HCT116 (cell line): ENCODE measurements around the gene FBXO11. TPM values are rescaled to one million over a fixed set of nuclear protein-coding genes. Genes with fewer than 3 reads are reported as not detected.

Source experiments
- ATAC-seq: fragments of 200-7000 bp; cut with Tn5 transposase; 2 replicates; pipeline ENCODE4 v1.9.1; 2020; ENCODE audit warnings: mild to moderate bottlenecking, moderate library complexity
- BruUV-seq: library from RNA; stranded (reverse); fragments of 400-500 nt; replicated peaks from 2 replicates; lab custom pipeline; 2021; lab: Mats Ljungman, UMichigan
- CTCF ChIA-PET: fragments of 300-600 bp; sonication (Branson Sonifier 250); formaldehyde crosslinking; loops from one replicate; lab custom pipeline; 2021; ENCODE audit warnings: antibody characterized with exemption; lab: Charles Lee
- POLR2A ChIA-PET: fragments of 300-600, 350-600 bp; sonication (Branson Sonifier 250); formaldehyde crosslinking; loops from one replicate; lab custom pipeline; 2021; ENCODE audit warnings: antibody characterized with exemption; lab: Charles Lee
- RAD21 ChIA-PET, 2 experiments: fragments of 300-600 bp; sonication (Branson Sonifier 250); formaldehyde crosslinking; loops; one replicate each; lab custom pipeline; 2023; ENCODE audit warnings: low total read pairs in 2 of 2; ENCODE audit not compliant: uncharacterized antibody in 2 of 2, unreplicated experiment in 2 of 2, low non-redundant PET in 1 of 2; lab: Charles Lee
- DNase-seq: peaks from one replicate; pipeline ENCODE4 v3.0.0-alpha.2; 2010; ENCODE audit warnings: low read depth, low spot score
- H2AFZ ChIP-seq: fragments of 200-600 bp; shearing (Covaris generic), sonication (generic); 2 replicates; pipeline ENCODE4 v1.6.1; 2017; ENCODE audit warnings: low read depth, mixed run types, mixed read lengths, antibody characterized with exemption, low read length; ENCODE audit not compliant: poor library complexity, severe bottlenecking
- H3K27ac ChIP-seq: 2 replicates; pipeline ENCODE4 v1.5.1; 2012; ENCODE audit warnings: low read depth, low read length
- H3K27me3 ChIP-seq: fragments of 200-600 bp; sonication (generic); 2 replicates; pipeline ENCODE4 v1.6.1; 2016; ENCODE audit warnings: mixed run types, low read length, mixed read lengths; ENCODE audit not compliant: insufficient read depth
- H3K36me3 ChIP-seq, 2 experiments: fragments of 200-500 bp in 1 of 2; fragments of 200-600 bp in 1 of 2; sonication (Bioruptor generic) in 1 of 2; sonication (generic) in 1 of 2; 2 replicates each; pipeline versions ENCODE4 v1.5.1 to v1.6.1; 2014 to 2016; ENCODE audit warnings: low read length in 2 of 2, inconsistent platforms in 1 of 2, mixed read lengths in 1 of 2, mixed run types in 1 of 2; ENCODE audit not compliant: insufficient read depth in 2 of 2, control insufficient read depth in 1 of 2
- H3K4me1 ChIP-seq, 2 experiments: fragments of 200-600 bp in 1 of 2; sonication (generic) in 1 of 2; 2 replicates each; pipeline versions ENCODE4 v1.5.1 to v1.6.1; 2012 to 2017; ENCODE audit warnings: low read length in 2 of 2, inconsistent platforms in 1 of 2, mild to moderate bottlenecking in 1 of 2, mixed read lengths in 1 of 2, mixed run types in 1 of 2, moderate library complexity in 1 of 2; ENCODE audit not compliant: insufficient read depth in 2 of 2, control insufficient read depth in 1 of 2
- H3K4me2 ChIP-seq: fragments of 200-600 bp; sonication (generic); 2 replicates; pipeline ENCODE4 v1.6.1; 2017; ENCODE audit warnings: mixed run types, low read length, mixed read lengths
- H3K4me3 ChIP-seq, 2 experiments: fragments of 200-600 bp in 1 of 2; sonication (generic) in 1 of 2; replicated peaks in 1 of 2; 2 replicates each; pipeline ENCODE4 v1.5.1; 2011 to 2016; ENCODE audit warnings: low read length in 2 of 2, control low read depth in 1 of 2, low read depth in 1 of 2, mild to moderate bottlenecking in 1 of 2, mixed read lengths in 1 of 2, mixed run types in 1 of 2
- H3K79me2 ChIP-seq: fragments of 200-600 bp; sonication (generic); 2 replicates; pipeline ENCODE4 v1.6.1; 2017; ENCODE audit warnings: mild to moderate bottlenecking, mixed run types, low read length, moderate library complexity, mixed read lengths; ENCODE audit not compliant: insufficient read depth
- H3K9ac ChIP-seq: fragments of 200-600 bp; sonication (generic); 2 replicates; pipeline ENCODE4 v1.6.1; 2016; ENCODE audit warnings: low read length, mixed read lengths
- H3K9me2 ChIP-seq: fragments of 200-600 bp; sonication (generic), shearing (Covaris generic); 2 replicates; pipeline ENCODE4 v1.6.1; 2017; ENCODE audit warnings: mixed run types, mild to moderate bottlenecking, moderate library complexity; ENCODE audit not compliant: insufficient read depth
- H3K9me3 ChIP-seq, 2 experiments: fragments of 200-500 bp in 1 of 2; fragments of 200-600 bp in 1 of 2; sonication (Bioruptor generic) in 1 of 2; sonication (generic) in 1 of 2; 2 replicates each; pipeline ENCODE4 v1.6.1; 2014 to 2017; ENCODE audit warnings: low read length in 2 of 2, mixed read lengths in 2 of 2, inconsistent platforms in 1 of 2, low read depth in 1 of 2, mild to moderate bottlenecking in 1 of 2, mixed run types in 1 of 2, moderate library complexity in 1 of 2; ENCODE audit not compliant: control insufficient read depth in 1 of 2, insufficient read depth in 1 of 2
- H4K20me1 ChIP-seq: fragments of 200-600 bp; sonication (generic), shearing (Covaris generic); 2 replicates; pipeline ENCODE4 v1.6.1; 2017; ENCODE audit warnings: mixed run types, mild to moderate bottlenecking, moderate library complexity; ENCODE audit not compliant: insufficient read depth
- CBX3 ChIP-seq: IDR thresholded peaks from 2 replicates; pipeline ENCODE4 v1.6.1; 2012; ENCODE audit warnings: low read depth
- CEBPB ChIP-seq: IDR thresholded peaks from 2 replicates; pipeline ENCODE4 v1.6.1; 2012; ENCODE audit warnings: low read depth
- EGR1 ChIP-seq: IDR thresholded peaks from 2 replicates; pipeline ENCODE4 v1.6.1; 2012; ENCODE audit warnings: low read depth
- ELF1 ChIP-seq: IDR thresholded peaks from 2 replicates; pipeline ENCODE4 v1.6.1; 2012; ENCODE audit warnings: low read depth, borderline replicate concordance
- EZH2 ChIP-seq: fragments of 200-600 bp; sonication (generic); IDR thresholded peaks from 2 replicates; pipeline ENCODE4 v1.6.1; 2017; ENCODE audit warnings: antibody characterized with exemption, mixed run types
- FOSL1 ChIP-seq: IDR thresholded peaks from 2 replicates; pipeline ENCODE4 v1.6.1; 2012; ENCODE audit warnings: low read depth
- JUND ChIP-seq: IDR thresholded peaks from 2 replicates; pipeline ENCODE4 v1.6.1; 2012
- POLR2A ChIP-seq: IDR thresholded peaks from 2 replicates; pipeline ENCODE4 v1.7.0; 2011; ENCODE audit warnings: borderline replicate concordance; ENCODE audit not compliant: insufficient read depth, insufficient read length; ENCODE audit errors: extremely low read depth
- POLR2AphosphoS5 ChIP-seq: IDR thresholded peaks from 2 replicates; pipeline ENCODE4 v1.6.1; 2011; ENCODE audit warnings: mild to moderate bottlenecking, low read depth, low read length, moderate library complexity
- RAD21 ChIP-seq: IDR thresholded peaks from 2 replicates; pipeline ENCODE4 v1.6.1; 2012; ENCODE audit warnings: low read depth, mild to moderate bottlenecking
- SIN3A ChIP-seq: IDR thresholded peaks from 2 replicates; pipeline ENCODE4 v1.6.1; 2012; ENCODE audit warnings: low read depth
- SRF ChIP-seq: IDR thresholded peaks from 2 replicates; pipeline ENCODE4 v1.6.1; 2012; ENCODE audit warnings: low read depth
- YY1 ChIP-seq: IDR thresholded peaks from 2 replicates; pipeline ENCODE4 v1.6.1; 2011; ENCODE audit warnings: low read length, low read depth, moderate library complexity, mild to moderate bottlenecking; ENCODE audit not compliant: insufficient replicate concordance; ENCODE audit errors: extremely low read depth
- intact Hi-C: fragments of 100-400 bp; cut with micrococcal nuclease; formaldehyde crosslinking; loops from 2 replicates; pipeline ENCODE4 v1.10.0; 2022
- total RNA-seq: library from RNA; stranded (reverse); gene quantifications from one replicate; pipeline ENCODE4 v1.2.1, GENCODE V29; 2021; ENCODE audit not compliant: unreplicated experiment
- TF ChIP-seq, protein P1 (sequence below): IDR thresholded peaks from 2 replicates; pipeline ENCODE4 v1.6.1; 2011; ENCODE audit warnings: mild to moderate bottlenecking, low read length, moderate library complexity; ENCODE audit not compliant: insufficient replicate concordance; ENCODE audit errors: extremely low read depth
- TF ChIP-seq, protein P2 (sequence below): IDR thresholded peaks from 2 replicates; pipeline ENCODE4 v1.6.1; 2012
- TF ChIP-seq, protein P3 (sequence below): IDR thresholded peaks from 2 replicates; pipeline ENCODE4 v1.6.1; 2012

FBXO11 gene
- total RNA-seq, 1 experiment from 2014 or later = 60.2 TPM

DNA sequence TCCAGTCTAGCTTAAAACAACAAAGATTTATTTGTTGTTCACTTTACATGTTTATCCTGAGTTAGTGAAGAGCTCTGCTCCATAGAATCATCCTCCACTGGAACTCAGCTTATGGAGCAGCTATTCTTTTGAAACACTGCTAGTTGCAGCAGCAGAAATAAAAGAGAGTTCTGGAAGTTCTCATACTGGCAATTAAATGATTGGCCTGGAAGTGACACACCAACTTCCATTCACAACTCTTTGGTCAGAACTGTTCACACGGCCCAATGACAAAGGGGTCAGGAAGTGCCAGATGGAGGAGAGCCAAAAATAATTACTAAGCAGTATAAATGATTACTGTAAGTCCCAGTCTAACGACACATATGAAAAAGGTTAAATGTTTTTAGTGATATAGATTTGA lies 39.1 kb downstream of the FBXO11 start:
- H3K9me2 ChIP-seq = no peaks in the 10 kb centered on the region
- peak; percentile 25; the same call in 1 of the 2 replicates for TF ChIP-seq FOSL1
- no peak; the same call in 1 of the 2 replicates for TF ChIP-seq ELF1
- DNase-seq (peak; percentile 31), ATAC-seq (peak; percentile 47; the same call in 1 of the 2 replicates)
- ChIA-PET POLR2A (no interaction called here), RAD21 (interaction anchor here in 1 of 2 experiments (0.6 kb wide), 1 partner anchor 38 kb away, joined by 6 read pairs; no protein-coding TSS in a partner anchor), CTCF (interaction anchor here (0.6 kb wide), 1 partner anchor 150 kb away, joined by 3 read pairs; no protein-coding TSS in a partner anchor)
- H3K27me3 ChIP-seq = no peaks in the 10 kb centered on the region
- H3K4me1 ChIP-seq = peaks cover 16 to 22% of the 10 kb centered on the region in 2 experiments
- H4K20me1 ChIP-seq = peaks cover 6% of the 10 kb centered on the region; the same call in 1 of the 2 replicates
- no peaks in the 10 kb centered on the region for H3K36me3 ChIP-seq
- peak overlapping the region; percentile 15; the same call in 1 of the 2 replicates for H3K27ac ChIP-seq
- H3K4me3 ChIP-seq = no peak overlapping the region
- peak overlapping the region; percentile 51 for H3K4me2 ChIP-seq
- H3K9me3 ChIP-seq = no peaks in the 10 kb centered on the region
- no peak overlapping the region for H3K9ac ChIP-seq
- H3K79me2 ChIP-seq = peaks cover 94% of the 10 kb centered on the region
- intact Hi-C loops = no loop called here
- no TSS peak for BruUV-seq
- no peak overlapping the region for H2AFZ ChIP-seq

DNA sequence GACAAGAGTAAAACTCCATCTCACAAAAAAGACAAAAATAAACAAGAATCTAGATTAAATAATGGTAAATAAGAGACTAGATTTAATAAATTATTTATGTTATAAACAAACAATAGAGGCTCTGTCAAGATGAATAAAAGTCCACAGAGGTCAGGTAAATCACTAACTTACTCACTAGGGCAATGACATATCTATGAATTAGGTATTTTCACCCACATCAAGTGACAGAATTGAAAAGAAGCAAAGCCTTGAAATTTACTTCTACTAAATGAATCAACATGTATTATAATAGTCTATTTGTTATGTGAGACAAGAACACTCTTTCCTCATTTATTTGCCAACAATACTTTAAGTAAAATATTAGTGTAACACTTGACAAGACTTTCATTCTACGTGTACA lies 41.7 kb downstream of the FBXO11 start:
- ChIA-PET RAD21 (no interaction called here), CTCF (no interaction called here), POLR2A (no interaction called here)
- DNase-seq = no peak
- H4K20me1 ChIP-seq = peaks cover 6% of the 10 kb centered on the region; the same call in 1 of the 2 replicates
- H3K4me3 ChIP-seq = no peak overlapping the region
- TF ChIP-seq RAD21 (no peak), POLR2A (no peak), EZH2 (no peak), ELF1 (no peak), CBX3 (no peak), EGR1 (no peak), POLR2AphosphoS5 (no peak), FOSL1 (no peak), CEBPB (no peak), SIN3A (no peak), YY1 (no peak), JUND (no peak), SRF (no peak)
- TF ChIP-seq, protein P1, sequence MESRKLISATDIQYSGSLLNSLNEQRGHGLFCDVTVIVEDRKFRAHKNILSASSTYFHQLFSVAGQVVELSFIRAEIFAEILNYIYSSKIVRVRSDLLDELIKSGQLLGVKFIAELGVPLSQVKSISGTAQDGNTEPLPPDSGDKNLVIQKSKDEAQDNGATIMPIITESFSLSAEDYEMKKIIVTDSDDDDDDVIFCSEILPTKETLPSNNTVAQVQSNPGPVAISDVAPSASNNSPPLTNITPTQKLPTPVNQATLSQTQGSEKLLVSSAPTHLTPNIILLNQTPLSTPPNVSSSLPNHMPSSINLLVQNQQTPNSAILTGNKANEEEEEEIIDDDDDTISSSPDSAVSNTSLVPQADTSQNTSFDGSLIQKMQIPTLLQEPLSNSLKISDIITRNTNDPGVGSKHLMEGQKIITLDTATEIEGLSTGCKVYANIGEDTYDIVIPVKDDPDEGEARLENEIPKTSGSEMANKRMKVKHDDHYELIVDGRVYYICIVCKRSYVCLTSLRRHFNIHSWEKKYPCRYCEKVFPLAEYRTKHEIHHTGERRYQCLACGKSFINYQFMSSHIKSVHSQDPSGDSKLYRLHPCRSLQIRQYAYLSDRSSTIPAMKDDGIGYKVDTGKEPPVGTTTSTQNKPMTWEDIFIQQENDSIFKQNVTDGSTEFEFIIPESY = no peak
- TF ChIP-seq, protein P2, sequence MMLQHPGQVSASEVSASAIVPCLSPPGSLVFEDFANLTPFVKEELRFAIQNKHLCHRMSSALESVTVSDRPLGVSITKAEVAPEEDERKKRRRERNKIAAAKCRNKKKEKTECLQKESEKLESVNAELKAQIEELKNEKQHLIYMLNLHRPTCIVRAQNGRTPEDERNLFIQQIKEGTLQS = no peak
- TF ChIP-seq, protein P3, sequence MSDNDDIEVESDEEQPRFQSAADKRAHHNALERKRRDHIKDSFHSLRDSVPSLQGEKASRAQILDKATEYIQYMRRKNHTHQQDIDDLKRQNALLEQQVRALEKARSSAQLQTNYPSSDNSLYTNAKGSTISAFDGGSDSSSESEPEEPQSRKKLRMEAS = no peak
- no peak overlapping the region for H3K9ac ChIP-seq
- H3K9me2 ChIP-seq = no peaks in the 10 kb centered on the region
- no peaks in the 10 kb centered on the region for H3K36me3 ChIP-seq
- no TSS peak for BruUV-seq
- intact Hi-C loops = no loop called here
- no peak for ATAC-seq
- no peaks in the 10 kb centered on the region for H3K9me3 ChIP-seq
- H3K79me2 ChIP-seq = peaks cover 89% of the 10 kb centered on the region
- H3K4me2 ChIP-seq = no peak overlapping the region
- H3K27me3 ChIP-seq = no peaks in the 10 kb centered on the region
- H3K27ac ChIP-seq = no peak overlapping the region
- no peak overlapping the region for H2AFZ ChIP-seq
- H3K4me1 ChIP-seq = peaks cover 16 to 22% of the 10 kb centered on the region in 2 experiments
